ENCODE data around the gene CRYGS. TPM values are rescaled to one million over a fixed set of nuclear protein-coding genes. Genes with fewer than 3 reads are reported as not detected.

The CRYGS gene
- total RNA-seq, 1 experiment from 2014 or later: 3.2 TPM

- CTCF ChIA-PET: no interaction called here
Observed at GRCh38 chr3:186519021-186519658, 25.0 kb downstream of the CRYGS start.

GRCh38 chr3:186517218-186517617, 27.0 kb downstream of the CRYGS start:
- POLR2A ChIA-PET: no interaction called here
- Histone ChIP-seq H3K9me3 (no peaks in the 10 kb centered on the region), H3K4me1 (peaks cover 6% of the 10 kb centered on the region; the same call in 1 of the 2 replicates), H3K4me3 (ENCODE audit: low read depth, low read length) (no peak overlapping the region), H3K27me3 (replicated peaks; ENCODE audit: control insufficient read depth, insufficient read depth, low read length) (no peaks in the 10 kb centered on the region), H3K36me3 (ENCODE audit: control insufficient read depth, insufficient read depth, low read length) (no peaks in the 10 kb centered on the region)
- Mint-ChIP-seq H3K36me3 (ENCODE audit: insufficient read depth, unreplicated experiment) (no peaks in the 10 kb centered on the region), H3K4me1 (ENCODE audit: low read depth, unreplicated experiment) (peaks cover 7% of the 10 kb centered on the region), H3K27me3 (ENCODE audit: insufficient read depth, unreplicated experiment) (peaks cover 2% of the 10 kb centered on the region), H3K9me3 (ENCODE audit: unreplicated experiment) (no peaks in the 10 kb centered on the region), H3K4me3 (ENCODE audit: unreplicated experiment) (no peak overlapping the region), H3K27ac (ENCODE audit: unreplicated experiment) (no peak overlapping the region)
- CTCF ChIA-PET: no interaction called here
- intact Hi-C loops (cut with micrococcal nuclease; ENCODE audit: unreplicated experiment): no loop called here
- no peak for DNase-seq
- no peak for TF ChIP-seq CTCF (IDR thresholded peaks at IDR 0.05; ENCODE audit: insufficient read depth in 1 of 2, low read depth in 1 of 2, low read length in 1 of 2, severe bottlenecking in 1 of 2, unreplicated experiment in 1 of 2)
- BruUV-seq (replicated peaks): no TSS peak

More at GRCh38 chr3:186519021-186519658, 25.0 kb downstream of the CRYGS start:
- no TSS peak for BruUV-seq (replicated peaks)
- H3K36me3 ChIP-seq (ENCODE audit: control insufficient read depth, insufficient read depth, low read length): no peaks in the 10 kb centered on the region
- H3K4me3 ChIP-seq (ENCODE audit: low read depth, low read length): no peak overlapping the region
- Mint-ChIP-seq H3K4me3 (ENCODE audit: unreplicated experiment) (no peak overlapping the region), H3K9me3 (ENCODE audit: unreplicated experiment) (no peaks in the 10 kb centered on the region), H3K4me1 (ENCODE audit: low read depth, unreplicated experiment) (peaks cover 9% of the 10 kb centered on the region), H3K27me3 (ENCODE audit: insufficient read depth, unreplicated experiment) (peaks cover 2% of the 10 kb centered on the region), H3K27ac (ENCODE audit: unreplicated experiment) (no peak overlapping the region), H3K36me3 (ENCODE audit: insufficient read depth, unreplicated experiment) (no peaks in the 10 kb centered on the region)
- no peaks in the 10 kb centered on the region for H3K27me3 ChIP-seq (replicated peaks; ENCODE audit: control insufficient read depth, insufficient read depth, low read length)
- POLR2A ChIA-PET: no interaction called here
- H3K9me3 ChIP-seq: no peaks in the 10 kb centered on the region
- H3K4me1 ChIP-seq: peaks cover 4% of the 10 kb centered on the region; the same call in 1 of the 2 replicates
- DNase-seq: no peak
- intact Hi-C loops (cut with micrococcal nuclease; ENCODE audit: unreplicated experiment): no loop called here
- no peak for TF ChIP-seq CTCF (IDR thresholded peaks at IDR 0.05; ENCODE audit: insufficient read depth in 1 of 2, low read depth in 1 of 2, low read length in 1 of 2, severe bottlenecking in 1 of 2, unreplicated experiment in 1 of 2)

- H3K27ac Mint-ChIP-seq (ENCODE audit: unreplicated experiment): no peak overlapping the region
- no peaks in the 10 kb centered on the region for H3K36me3 Mint-ChIP-seq (ENCODE audit: insufficient read depth, unreplicated experiment)
- Histone ChIP-seq H3K27me3 (replicated peaks; ENCODE audit: control insufficient read depth, insufficient read depth, low read length) (no peaks in the 10 kb centered on the region), H3K36me3 (ENCODE audit: control insufficient read depth, insufficient read depth, low read length) (no peaks in the 10 kb centered on the region), H3K9me3 (no peaks in the 10 kb centered on the region), H3K4me3 (ENCODE audit: low read depth, low read length) (no peak overlapping the region), H3K4me1 (peaks cover 6% of the 10 kb centered on the region; the same call in 1 of the 2 replicates)
- no peak overlapping the region for H3K4me3 Mint-ChIP-seq (ENCODE audit: unreplicated experiment)
- no peak for TF ChIP-seq CTCF (IDR thresholded peaks at IDR 0.05; ENCODE audit: insufficient read depth in 1 of 2, low read depth in 1 of 2, low read length in 1 of 2, severe bottlenecking in 1 of 2, unreplicated experiment in 1 of 2)
- CTCF ChIA-PET: no interaction called here
- intact Hi-C loops (cut with micrococcal nuclease; ENCODE audit: unreplicated experiment): no loop called here
- BruUV-seq (replicated peaks): no TSS peak
- peaks cover 11% of the 10 kb centered on the region for H3K4me1 Mint-ChIP-seq (ENCODE audit: low read depth, unreplicated experiment)
- no peaks in the 10 kb centered on the region for H3K9me3 Mint-ChIP-seq (ENCODE audit: unreplicated experiment)
- H3K27me3 Mint-ChIP-seq (ENCODE audit: insufficient read depth, unreplicated experiment): peaks cover 2% of the 10 kb centered on the region
- POLR2A ChIA-PET: no interaction called here
- no peak for DNase-seq
Observed at GRCh38 chr3:186516646-186517045, 27.5 kb downstream of the CRYGS start.
